HEK293 (cell line): ENCODE measurements around the gene LMTK3.

Source experiments
- CTCF ChIA-PET: fragments of 350-600 bp; formaldehyde crosslinking; extraction: SDS; loops from one replicate; lab custom pipeline; 2021; ENCODE audit warnings: antibody characterized with exemption; lab: Yijun Ruan, JAX
- POLR2A ChIA-PET: fragments of 300-600 bp; formaldehyde crosslinking; extraction: SDS; loops from one replicate; lab custom pipeline; 2020; ENCODE audit warnings: antibody characterized with exemption, inconsistent platforms; lab: Yijun Ruan, JAX
- H3K27ac ChIP-seq: fragments of 200-500 bp; sonication (Bioruptor generic); 2 replicates; pipeline ENCODE4 v1.5.1; 2014; ENCODE audit warnings: low read depth, low read length, control low read depth, inconsistent platforms; ENCODE audit errors: extremely low read depth
- H3K36me3 ChIP-seq, 2 experiments: fragments of 200-500 bp in 1 of 2; sonication (Bioruptor generic) in 1 of 2; 1 replicate in 1 of 2; 2 replicates in 1 of 2; pipeline ENCODE4 v1.5.1; 2014 to 2017; ENCODE audit warnings: inconsistent platforms in 2 of 2, low read length in 2 of 2; ENCODE audit not compliant: control insufficient read depth in 2 of 2, insufficient read depth in 1 of 2
- H3K4me1 ChIP-seq: fragments of 200-500 bp; sonication (Bioruptor generic); 2 replicates; pipeline ENCODE4 v1.5.1; 2014; ENCODE audit warnings: mild to moderate bottlenecking, low read length, inconsistent platforms; ENCODE audit not compliant: control insufficient read depth, insufficient read depth
- H3K4me3 ChIP-seq: 2 replicates; pipeline ENCODE4 v1.5.1; 2011; ENCODE audit warnings: low read depth, mild to moderate bottlenecking, control low read depth, low read length, moderate library complexity
- H3K9me3 ChIP-seq: fragments of 200-500 bp; sonication (Bioruptor generic); 2 replicates; pipeline ENCODE4 v1.5.1; 2014; ENCODE audit warnings: low read depth, low read length, inconsistent platforms; ENCODE audit not compliant: control insufficient read depth, insufficient read depth
- GLIS2 ChIP-seq: fragments of 450-650 bp; formaldehyde crosslinking; IDR thresholded peaks from 2 replicates; pipeline ENCODE4 v1.5.1; 2016; ENCODE audit warnings: missing biosample characterization, missing genetic modification characterization
- KLF10 ChIP-seq: fragments of 450-650 bp; IDR thresholded peaks from 2 replicates; pipeline ENCODE4 v1.5.1; 2018; ENCODE audit warnings: missing biosample characterization, mild to moderate bottlenecking, missing genetic modification characterization
- MYNN ChIP-seq: fragments of 450-650 bp; formaldehyde crosslinking; IDR thresholded peaks from 2 replicates; pipeline ENCODE4 v1.5.1; 2016; ENCODE audit warnings: missing biosample characterization, missing genetic modification characterization, borderline replicate concordance
- PRDM6 ChIP-seq: fragments of 450-650 bp; formaldehyde crosslinking; IDR thresholded peaks from 2 replicates; pipeline ENCODE4 v1.5.1; 2017; ENCODE audit warnings: missing biosample characterization, missing genetic modification characterization
- SCRT1 ChIP-seq: fragments of 450-650 bp; formaldehyde crosslinking; IDR thresholded peaks from 2 replicates; pipeline ENCODE4 v1.5.1; 2016; ENCODE audit warnings: missing biosample characterization, missing genetic modification characterization, borderline replicate concordance
- SETDB1 ChIP-seq: IDR thresholded peaks from one replicate; pipeline ENCODE4 v1.6.1; 2017; ENCODE audit warnings: mild to moderate bottlenecking, low read length, moderate library complexity, mixed read lengths; ENCODE audit not compliant: insufficient read length
- SP3 ChIP-seq: fragments of 450-650 bp; formaldehyde crosslinking; IDR thresholded peaks from 2 replicates; pipeline ENCODE4 v1.5.1; 2016; ENCODE audit warnings: missing biosample characterization, missing genetic modification characterization
- TCF7L2 ChIP-seq: IDR thresholded peaks from 2 replicates; pipeline ENCODE4 v1.6.1; 2011; ENCODE audit warnings: low read depth, mild to moderate bottlenecking, inconsistent platforms, low read length, moderate library complexity, borderline replicate concordance
- ZBTB7A ChIP-seq: fragments of 450-650 bp; formaldehyde crosslinking; IDR thresholded peaks from 2 replicates; pipeline ENCODE4 v1.5.1; 2016; ENCODE audit warnings: low read depth, missing biosample characterization, missing genetic modification characterization
- ZFP69B ChIP-seq: fragments of 450-650 bp; formaldehyde crosslinking; IDR thresholded peaks from 2 replicates; pipeline ENCODE4 v1.5.1; 2016; ENCODE audit warnings: missing biosample characterization, missing genetic modification characterization
- ZIC2 ChIP-seq: fragments of 450-650 bp; formaldehyde crosslinking; IDR thresholded peaks from 2 replicates; pipeline ENCODE4 v1.5.1; 2016; ENCODE audit warnings: missing biosample characterization, missing genetic modification characterization
- ZNF169 ChIP-seq: fragments of 450-650 bp; formaldehyde crosslinking; IDR thresholded peaks from 2 replicates; pipeline ENCODE4 v1.5.1; 2016; ENCODE audit warnings: missing biosample characterization, missing genetic modification characterization
- ZNF184 ChIP-seq: fragments of 450-650 bp; IDR thresholded peaks from 2 replicates; pipeline ENCODE4 v1.5.1; 2018; ENCODE audit warnings: missing biosample characterization, mild to moderate bottlenecking, missing genetic modification characterization
- ZNF19 ChIP-seq: fragments of 450-650 bp; formaldehyde crosslinking; IDR thresholded peaks from 2 replicates; pipeline ENCODE4; 2016; ENCODE audit warnings: missing biosample characterization, missing genetic modification characterization, low read depth
- ZNF2 ChIP-seq: fragments of 450-650 bp; formaldehyde crosslinking; IDR thresholded peaks from 2 replicates; pipeline ENCODE4 v1.5.1; 2016; ENCODE audit warnings: missing biosample characterization, missing genetic modification characterization
- ZNF350 ChIP-seq: fragments of 450-650 bp; formaldehyde crosslinking; IDR thresholded peaks from 2 replicates; pipeline ENCODE4 v1.5.0; 2017; ENCODE audit warnings: missing biosample characterization, mild to moderate bottlenecking, missing genetic modification characterization
- ZNF398 ChIP-seq: fragments of 450-650 bp; formaldehyde crosslinking; IDR thresholded peaks from 2 replicates; pipeline ENCODE4 v1.5.1; 2017; ENCODE audit warnings: missing biosample characterization, missing genetic modification characterization
- ZNF514 ChIP-seq: fragments of 450-650 bp; formaldehyde crosslinking; IDR thresholded peaks from 2 replicates; pipeline ENCODE4 v1.5.1; 2016; ENCODE audit warnings: missing biosample characterization, missing genetic modification characterization
- ZNF600 ChIP-seq: fragments of 450-650 bp; formaldehyde crosslinking; IDR thresholded peaks from 2 replicates; pipeline ENCODE4 v1.5.1; 2016; ENCODE audit warnings: missing biosample characterization, missing genetic modification characterization
- ZNF624 ChIP-seq: fragments of 450-650 bp; formaldehyde crosslinking; IDR thresholded peaks from 2 replicates; pipeline ENCODE4 v1.5.1; 2017; ENCODE audit warnings: missing biosample characterization, missing genetic modification characterization
- ZNF658 ChIP-seq: fragments of 450-650 bp; formaldehyde crosslinking; IDR thresholded peaks from 2 replicates; pipeline ENCODE4; 2016; ENCODE audit warnings: missing biosample characterization, missing genetic modification characterization
- ZNF660 ChIP-seq: fragments of 450-650 bp; IDR thresholded peaks from 2 replicates; pipeline ENCODE4 v1.5.1; 2018; ENCODE audit warnings: missing biosample characterization, mild to moderate bottlenecking, missing genetic modification characterization
- ZNF76 ChIP-seq: fragments of 450-650 bp; formaldehyde crosslinking; IDR thresholded peaks from 2 replicates; pipeline ENCODE4; 2016; ENCODE audit warnings: low read depth, missing biosample characterization, missing genetic modification characterization, borderline replicate concordance
- TF ChIP-seq, protein P1 (sequence below): fragments of 450-650 bp; formaldehyde crosslinking; IDR thresholded peaks from 2 replicates; pipeline ENCODE4 v1.5.1; 2017; ENCODE audit warnings: missing biosample characterization, mild to moderate bottlenecking, missing genetic modification characterization, moderate library complexity
- TF ChIP-seq, protein P2 (sequence below): fragments of 450-650 bp; IDR thresholded peaks from 2 replicates; pipeline ENCODE4 v1.5.1; 2018; ENCODE audit warnings: missing biosample characterization, mild to moderate bottlenecking, missing genetic modification characterization
- TF ChIP-seq, protein P3 (sequence below): fragments of 450-650 bp; formaldehyde crosslinking; IDR thresholded peaks from 2 replicates; pipeline ENCODE4 v1.5.1; 2016; ENCODE audit warnings: missing biosample characterization, missing genetic modification characterization, borderline replicate concordance

LMTK3 gene

DNA sequence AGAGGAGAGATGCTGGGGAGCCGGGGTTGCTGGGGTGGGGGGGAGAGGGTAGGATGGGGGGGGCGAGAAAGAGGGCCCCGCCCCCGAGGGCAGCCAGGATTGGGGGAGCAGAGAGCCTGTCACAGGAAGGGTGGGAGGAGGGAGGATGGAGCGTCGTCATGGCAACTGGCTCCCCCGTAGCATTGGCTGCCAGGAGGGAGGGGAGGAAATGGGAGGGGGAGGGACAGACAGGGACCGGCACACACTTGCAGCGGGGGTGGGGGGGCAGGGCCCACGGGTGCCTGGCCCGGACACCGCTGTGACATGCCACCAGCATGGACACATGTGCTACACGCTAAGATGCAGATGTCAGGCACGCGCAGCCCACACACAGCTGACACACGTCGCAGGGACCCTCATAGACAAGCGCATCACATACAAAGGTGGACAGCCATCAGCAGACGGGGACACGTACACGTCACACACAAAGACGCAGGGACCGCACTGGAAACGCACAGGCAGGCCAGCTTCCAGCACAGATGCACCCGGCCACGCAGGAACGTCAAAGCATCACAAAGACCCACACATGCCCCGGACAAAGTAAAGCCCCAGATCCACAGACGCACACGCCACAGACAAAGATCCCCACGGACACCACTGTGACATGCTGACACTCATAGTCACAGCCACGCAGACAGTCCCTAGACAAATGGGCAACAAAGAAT lies at the start of gene LMTK3:
Gene LMTK3, minus strand, starts transcription at position 36 of the 704 bp plus-strand sequence. CDS start 259 bp downstream, outside the sequence.
- no peaks in the 10 kb centered on the region for H3K36me3 ChIP-seq
- POLR2A ChIA-PET, result no interaction called here
- CTCF ChIA-PET, result interaction anchor here (0.5 kb wide), 2 partner anchors 10 to 14 kb away, joined by 3 read pairs; no protein-coding TSS in a partner anchor
- H3K9me3 ChIP-seq, result no peaks in the 10 kb centered on the region
- no peak within 1 kb of the TSS for H3K27ac ChIP-seq
- H3K4me3 ChIP-seq, result peak within 1 kb of the TSS; percentile 8
- no peaks in the 10 kb centered on the region for H3K4me1 ChIP-seq
- no peak for TF ChIP-seq ZNF660
- TF ChIP-seq ZNF2 (tag by site-specific recombination), result no peak
- no peak for TF ChIP-seq ZNF19 (tag by site-specific recombination)
- no peak for TF ChIP-seq SETDB1
- TF ChIP-seq, protein P1, sequence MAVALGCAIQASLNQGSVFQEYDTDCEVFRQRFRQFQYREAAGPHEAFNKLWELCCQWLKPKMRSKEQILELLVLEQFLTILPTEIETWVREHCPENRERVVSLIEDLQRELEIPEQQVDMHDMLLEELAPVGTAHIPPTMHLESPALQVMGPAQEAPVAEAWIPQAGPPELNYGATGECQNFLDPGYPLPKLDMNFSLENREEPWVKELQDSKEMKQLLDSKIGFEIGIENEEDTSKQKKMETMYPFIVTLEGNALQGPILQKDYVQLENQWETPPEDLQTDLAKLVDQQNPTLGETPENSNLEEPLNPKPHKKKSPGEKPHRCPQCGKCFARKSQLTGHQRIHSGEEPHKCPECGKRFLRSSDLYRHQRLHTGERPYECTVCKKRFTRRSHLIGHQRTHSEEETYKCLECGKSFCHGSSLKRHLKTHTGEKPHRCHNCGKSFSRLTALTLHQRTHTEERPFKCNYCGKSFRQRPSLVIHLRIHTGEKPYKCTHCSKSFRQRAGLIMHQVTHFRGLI (tag by site-specific recombination), result no peak
- no peak for TF ChIP-seq ZNF184 (tag by site-specific recombination)
- TF ChIP-seq ZNF398 (tag by site-specific recombination), result peak; percentile 18; the same call in 1 of the 2 replicates
- TF ChIP-seq ZNF658, result no peak
- no peak for TF ChIP-seq ZNF169 (tag by site-specific recombination)
- no peak for TF ChIP-seq ZNF76 (tag by site-specific recombination)
- TF ChIP-seq PRDM6 (tag by site-specific recombination), result no peak
- no peak for TF ChIP-seq MYNN (tag by site-specific recombination)
- TF ChIP-seq ZNF624 (tag by site-specific recombination), result no peak
- no peak for TF ChIP-seq KLF10
- no peak for TF ChIP-seq SCRT1
- TF ChIP-seq, protein P2, sequence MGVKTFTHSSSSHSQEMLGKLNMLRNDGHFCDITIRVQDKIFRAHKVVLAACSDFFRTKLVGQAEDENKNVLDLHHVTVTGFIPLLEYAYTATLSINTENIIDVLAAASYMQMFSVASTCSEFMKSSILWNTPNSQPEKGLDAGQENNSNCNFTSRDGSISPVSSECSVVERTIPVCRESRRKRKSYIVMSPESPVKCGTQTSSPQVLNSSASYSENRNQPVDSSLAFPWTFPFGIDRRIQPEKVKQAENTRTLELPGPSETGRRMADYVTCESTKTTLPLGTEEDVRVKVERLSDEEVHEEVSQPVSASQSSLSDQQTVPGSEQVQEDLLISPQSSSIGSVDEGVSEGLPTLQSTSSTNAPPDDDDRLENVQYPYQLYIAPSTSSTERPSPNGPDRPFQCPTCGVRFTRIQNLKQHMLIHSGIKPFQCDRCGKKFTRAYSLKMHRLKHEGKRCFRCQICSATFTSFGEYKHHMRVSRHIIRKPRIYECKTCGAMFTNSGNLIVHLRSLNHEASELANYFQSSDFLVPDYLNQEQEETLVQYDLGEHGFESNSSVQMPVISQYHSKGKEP (tag by site-specific recombination), result no peak
- no peak for TF ChIP-seq ZFP69B (tag by site-specific recombination)
- peak; percentile 56; the same call in 1 of the 2 replicates for TF ChIP-seq ZNF600 (tag by site-specific recombination)
- 0 out of 2 replicates have a peak, but pooled peaks have one; percentile 41 for TF ChIP-seq GLIS2 (tag by site-specific recombination)
- TF ChIP-seq ZNF350 (tag by site-specific recombination), result no peak
- no peak for TF ChIP-seq ZNF514
- TF ChIP-seq, protein P3, sequence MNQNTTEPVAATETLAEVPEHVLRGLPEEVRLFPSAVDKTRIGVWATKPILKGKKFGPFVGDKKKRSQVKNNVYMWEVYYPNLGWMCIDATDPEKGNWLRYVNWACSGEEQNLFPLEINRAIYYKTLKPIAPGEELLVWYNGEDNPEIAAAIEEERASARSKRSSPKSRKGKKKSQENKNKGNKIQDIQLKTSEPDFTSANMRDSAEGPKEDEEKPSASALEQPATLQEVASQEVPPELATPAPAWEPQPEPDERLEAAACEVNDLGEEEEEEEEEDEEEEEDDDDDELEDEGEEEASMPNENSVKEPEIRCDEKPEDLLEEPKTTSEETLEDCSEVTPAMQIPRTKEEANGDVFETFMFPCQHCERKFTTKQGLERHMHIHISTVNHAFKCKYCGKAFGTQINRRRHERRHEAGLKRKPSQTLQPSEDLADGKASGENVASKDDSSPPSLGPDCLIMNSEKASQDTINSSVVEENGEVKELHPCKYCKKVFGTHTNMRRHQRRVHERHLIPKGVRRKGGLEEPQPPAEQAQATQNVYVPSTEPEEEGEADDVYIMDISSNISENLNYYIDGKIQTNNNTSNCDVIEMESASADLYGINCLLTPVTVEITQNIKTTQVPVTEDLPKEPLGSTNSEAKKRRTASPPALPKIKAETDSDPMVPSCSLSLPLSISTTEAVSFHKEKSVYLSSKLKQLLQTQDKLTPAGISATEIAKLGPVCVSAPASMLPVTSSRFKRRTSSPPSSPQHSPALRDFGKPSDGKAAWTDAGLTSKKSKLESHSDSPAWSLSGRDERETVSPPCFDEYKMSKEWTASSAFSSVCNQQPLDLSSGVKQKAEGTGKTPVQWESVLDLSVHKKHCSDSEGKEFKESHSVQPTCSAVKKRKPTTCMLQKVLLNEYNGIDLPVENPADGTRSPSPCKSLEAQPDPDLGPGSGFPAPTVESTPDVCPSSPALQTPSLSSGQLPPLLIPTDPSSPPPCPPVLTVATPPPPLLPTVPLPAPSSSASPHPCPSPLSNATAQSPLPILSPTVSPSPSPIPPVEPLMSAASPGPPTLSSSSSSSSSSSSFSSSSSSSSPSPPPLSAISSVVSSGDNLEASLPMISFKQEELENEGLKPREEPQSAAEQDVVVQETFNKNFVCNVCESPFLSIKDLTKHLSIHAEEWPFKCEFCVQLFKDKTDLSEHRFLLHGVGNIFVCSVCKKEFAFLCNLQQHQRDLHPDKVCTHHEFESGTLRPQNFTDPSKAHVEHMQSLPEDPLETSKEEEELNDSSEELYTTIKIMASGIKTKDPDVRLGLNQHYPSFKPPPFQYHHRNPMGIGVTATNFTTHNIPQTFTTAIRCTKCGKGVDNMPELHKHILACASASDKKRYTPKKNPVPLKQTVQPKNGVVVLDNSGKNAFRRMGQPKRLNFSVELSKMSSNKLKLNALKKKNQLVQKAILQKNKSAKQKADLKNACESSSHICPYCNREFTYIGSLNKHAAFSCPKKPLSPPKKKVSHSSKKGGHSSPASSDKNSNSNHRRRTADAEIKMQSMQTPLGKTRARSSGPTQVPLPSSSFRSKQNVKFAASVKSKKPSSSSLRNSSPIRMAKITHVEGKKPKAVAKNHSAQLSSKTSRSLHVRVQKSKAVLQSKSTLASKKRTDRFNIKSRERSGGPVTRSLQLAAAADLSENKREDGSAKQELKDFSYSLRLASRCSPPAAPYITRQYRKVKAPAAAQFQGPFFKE (tag by site-specific recombination), result no peak
- no peak for TF ChIP-seq ZIC2
- no peak for TF ChIP-seq TCF7L2
- peak; percentile 63 for TF ChIP-seq SP3 (tag by site-specific recombination)
- TF ChIP-seq ZBTB7A (tag by site-specific recombination), result no peak
